Sigmoid colon (tissue), 4 donors: Measurements from ENCODE around the gene FCRL6.

Experiments
- CTCF ChIP-seq, 4 experiments: fragments of 450-650 bp in 3 of 4; fragments of 200-600 bp in 1 of 4; IDR thresholded peaks; one replicate each; pipeline ENCODE4 v1.5.1; 2016 to 2019; ENCODE audit warnings: antibody characterized with exemption in 4 of 4, mild to moderate bottlenecking in 3 of 4, moderate library complexity in 2 of 4
- EP300 ChIP-seq, 4 donors: sonication (generic); formaldehyde crosslinking; IDR thresholded peaks; one replicate each; pipeline ENCODE4 v1.6.1; 2017; ENCODE audit warnings: antibody characterized with exemption in 4 of 4
- POLR2A ChIP-seq, 2 donors: fragments of 450-650 bp; IDR thresholded peaks; one replicate each; pipeline ENCODE4 v1.6.1; 2016; ENCODE audit warnings: antibody characterized with exemption in 2 of 2, mild to moderate bottlenecking in 2 of 2, moderate library complexity in 2 of 2
- POLR2AphosphoS5 ChIP-seq, 4 donors: sonication (generic); formaldehyde crosslinking; IDR thresholded peaks; one replicate each; pipeline ENCODE4 v1.6.1; 2017; ENCODE audit warnings: antibody characterized with exemption in 4 of 4

GRCh38 chr1:159799446-159799985 lies 2.6 kb upstream of the FCRL6 start:
- TF ChIP-seq CTCF (IDR thresholded peaks at IDR 0.05): no peak
- TF ChIP-seq POLR2AphosphoS5 (IDR thresholded peaks at IDR 0.05): no peak
- no peak for TF ChIP-seq POLR2A (IDR thresholded peaks at IDR 0.05)
- TF ChIP-seq EP300 (IDR thresholded peaks at IDR 0.05): no peak
